GM19351 (cell line): ENCODE results near the gene DAB1.

Source experiments
- ATAC-seq: cut with Tn5 transposase; IDR thresholded peaks from one replicate; pipeline ENCODE4 v1.9.1; 2021; ENCODE audit warnings: mild to moderate bottlenecking, moderate library complexity; ENCODE audit not compliant: unreplicated experiment

Gene DAB1

DNA sequence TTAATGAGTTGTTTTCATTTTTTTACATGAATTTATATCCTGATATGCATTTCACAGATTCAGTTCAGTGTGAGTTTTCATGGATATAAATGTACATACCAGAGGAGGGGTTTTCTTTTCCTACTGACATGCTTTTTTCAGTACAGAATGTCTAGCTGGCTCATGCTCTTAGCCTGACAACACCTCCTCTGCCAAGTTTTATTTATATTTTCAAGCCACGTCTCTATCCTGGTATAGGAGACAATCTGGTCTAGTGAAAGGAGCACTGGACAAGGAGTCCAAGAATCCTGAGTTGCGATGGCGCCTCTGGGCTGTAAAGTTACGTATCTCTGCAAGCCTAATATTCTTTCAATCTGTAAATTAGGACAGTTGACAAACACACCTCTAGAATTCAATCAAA, 4.9 kb downstream of the DAB1 start:
- no peak for ATAC-seq

- ATAC-seq: no peak
Measured at GRCh38 chr1:57411262-57411661, 12.6 kb downstream of the DAB1 start.

- ATAC-seq: no peak
Measured at GRCh38 chr1:57410508-57410907, 13.4 kb downstream of the DAB1 start.

- ATAC-seq: no peak
Measured at GRCh38 chr1:57407928-57408327, 15.9 kb downstream of the DAB1 start.

GRCh38 chr1:57406428-57406970, 17.4 kb downstream of the DAB1 start:
- ATAC-seq: no peak

- ATAC-seq: no peak
Measured at GRCh38 chr1:57404884-57405283, 19.0 kb downstream of the DAB1 start.

DNA sequence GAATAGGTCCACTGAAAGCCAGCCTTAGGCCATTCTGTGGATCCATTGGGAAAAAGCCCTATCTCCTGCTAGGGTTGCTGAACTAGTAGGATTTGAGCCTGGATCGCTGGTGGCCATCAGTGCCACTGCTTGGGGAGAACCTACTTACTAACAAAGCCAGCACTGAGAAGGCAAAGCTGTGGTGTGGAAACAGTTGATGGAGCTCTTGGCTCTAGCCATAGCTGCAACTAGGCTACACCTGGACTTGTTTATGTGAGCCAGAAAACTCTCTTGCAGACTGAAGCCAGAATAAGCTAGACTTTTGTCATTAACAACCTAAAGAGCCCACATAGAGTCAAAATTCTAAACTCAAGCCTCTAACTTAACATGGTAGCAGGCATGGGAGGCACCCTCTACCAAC, 20.7 kb downstream of the DAB1 start:
- no peak for ATAC-seq

GRCh38 chr1:57401671-57402070, 22.2 kb downstream of the DAB1 start:
- no peak for ATAC-seq

- ATAC-seq: no peak
Measured at GRCh38 chr1:57400048-57400447, 23.8 kb downstream of the DAB1 start.

- no peak for ATAC-seq
Measured at GRCh38 chr1:57393058-57393584, 30.7 kb downstream of the DAB1 start.

DNA sequence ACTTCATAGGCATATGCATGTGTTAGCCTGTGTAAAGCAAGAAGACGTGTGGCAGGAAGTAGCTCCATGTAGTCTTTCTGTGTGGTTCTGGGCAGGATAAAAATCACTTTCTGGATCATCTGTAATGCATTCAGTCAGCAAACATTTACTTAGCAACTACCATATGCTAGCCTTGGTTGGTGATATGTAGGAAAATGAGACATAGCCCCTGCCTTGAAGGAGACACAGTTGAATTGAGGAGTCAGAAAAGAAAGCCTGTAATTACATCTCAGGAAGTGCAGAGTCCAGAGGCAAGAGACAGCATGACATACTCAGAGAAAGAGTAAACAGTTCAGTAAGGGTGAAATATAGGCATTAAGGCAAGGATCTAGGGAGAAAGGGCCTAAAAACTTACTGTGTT, 38.5 kb downstream of the DAB1 start:
- ATAC-seq: no peak

DNA sequence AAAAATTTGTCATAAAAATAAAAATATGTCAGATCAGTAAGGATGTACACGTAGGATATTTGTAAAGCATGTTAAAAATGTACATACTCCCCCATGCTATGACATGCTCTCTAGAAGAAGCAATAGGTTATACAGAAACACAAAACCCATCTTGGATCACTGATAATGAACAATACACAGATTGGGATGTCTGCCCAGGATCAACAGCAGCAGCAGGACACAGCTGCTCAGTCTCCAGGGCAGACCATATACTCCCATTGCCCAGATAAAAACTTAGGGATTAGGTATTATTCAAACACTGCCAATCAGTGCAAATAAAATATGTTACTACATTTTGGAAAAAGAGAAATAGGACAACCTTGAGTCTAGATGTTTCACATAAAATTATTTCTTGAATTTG, 39.0 kb downstream of the DAB1 start:
- ATAC-seq: no peak

DNA sequence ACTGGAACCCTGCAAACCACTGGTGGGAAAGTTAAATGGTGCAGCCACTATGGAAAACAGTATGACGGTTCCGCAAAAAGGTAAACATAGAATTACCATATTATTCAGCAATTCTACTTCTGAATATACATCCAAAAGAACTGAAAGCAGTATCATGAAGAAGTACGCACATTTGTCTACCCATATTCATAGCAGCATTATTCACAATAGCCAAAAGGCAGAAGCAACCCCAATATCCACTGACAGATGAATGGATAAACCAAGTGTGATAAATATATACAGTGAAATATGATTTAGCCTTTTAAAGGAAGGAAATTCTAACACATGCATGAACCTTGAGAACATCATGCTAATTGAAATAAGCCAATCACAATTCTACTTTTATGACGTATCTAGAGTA, 39.6 kb downstream of the DAB1 start:
- no peak for ATAC-seq

DNA sequence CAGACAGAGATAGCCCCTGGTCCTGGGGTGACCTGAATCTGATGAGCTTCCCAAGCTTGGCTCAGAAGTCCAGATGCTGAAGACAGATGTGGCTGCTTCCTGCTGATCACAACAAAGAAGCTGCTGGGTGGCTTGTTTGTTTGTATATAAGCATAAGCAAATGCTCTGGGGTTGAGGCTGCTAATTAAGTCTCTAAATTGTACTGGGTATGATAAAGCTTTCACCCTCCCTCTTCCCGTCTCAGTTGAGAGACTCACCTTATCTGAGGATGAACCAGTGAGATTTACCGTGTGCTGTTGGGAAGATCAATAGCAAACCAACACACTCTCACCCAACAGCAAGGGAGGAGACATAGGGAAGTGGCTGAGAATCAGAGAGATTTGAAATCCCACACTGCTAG, 42.0 kb downstream of the DAB1 start:
- ATAC-seq: no peak

- no peak for ATAC-seq
Measured at GRCh38 chr1:57381426-57381825, 42.4 kb downstream of the DAB1 start.

DNA sequence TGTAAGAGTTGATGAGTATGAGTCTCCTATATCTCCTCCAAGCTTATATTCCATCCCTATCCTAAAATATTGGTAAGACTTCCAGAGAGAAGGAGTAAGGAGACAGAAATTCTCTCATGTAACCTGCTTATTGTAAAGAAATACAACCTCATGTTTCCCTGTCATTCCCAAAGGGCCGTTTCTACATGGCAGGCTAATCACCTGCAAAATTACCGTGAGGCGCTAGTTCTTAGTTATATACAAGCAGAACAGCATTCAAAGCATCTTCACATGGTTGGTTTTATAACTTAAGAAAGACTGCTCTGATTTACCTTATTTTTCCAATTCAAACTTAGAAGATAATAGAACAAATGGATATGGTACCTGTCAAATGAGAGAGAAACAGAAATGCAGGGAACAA, 42.9 kb downstream of the DAB1 start:
- no peak for ATAC-seq

DNA sequence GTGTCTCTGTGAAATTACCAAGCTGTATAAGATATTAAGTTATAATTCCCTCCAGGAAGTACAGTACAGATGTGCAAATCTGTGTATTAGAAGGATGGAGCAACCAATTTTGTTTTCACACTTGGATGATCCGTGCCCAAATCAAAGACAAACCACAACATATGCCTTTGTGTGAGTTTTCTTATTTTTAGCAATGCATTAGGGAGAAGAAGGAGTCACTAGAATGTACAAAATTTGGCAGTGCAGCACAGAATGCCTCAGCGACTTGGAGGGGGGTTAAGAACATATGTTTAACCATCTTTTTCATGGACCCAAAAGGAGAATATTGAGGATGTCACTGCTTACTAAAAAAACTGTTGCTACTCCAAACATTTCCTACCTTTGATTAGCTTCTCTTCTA, 45.3 kb downstream of the DAB1 start:
- ATAC-seq: no peak

- no peak for ATAC-seq
Measured at GRCh38 chr1:57377339-57378139, 46.3 kb downstream of the DAB1 start.

GRCh38 chr1:57376041-57376440, 47.8 kb downstream of the DAB1 start:
- ATAC-seq: no peak

- ATAC-seq: no peak
Measured at GRCh38 chr1:57369889-57370288, 54.0 kb downstream of the DAB1 start.

DNA sequence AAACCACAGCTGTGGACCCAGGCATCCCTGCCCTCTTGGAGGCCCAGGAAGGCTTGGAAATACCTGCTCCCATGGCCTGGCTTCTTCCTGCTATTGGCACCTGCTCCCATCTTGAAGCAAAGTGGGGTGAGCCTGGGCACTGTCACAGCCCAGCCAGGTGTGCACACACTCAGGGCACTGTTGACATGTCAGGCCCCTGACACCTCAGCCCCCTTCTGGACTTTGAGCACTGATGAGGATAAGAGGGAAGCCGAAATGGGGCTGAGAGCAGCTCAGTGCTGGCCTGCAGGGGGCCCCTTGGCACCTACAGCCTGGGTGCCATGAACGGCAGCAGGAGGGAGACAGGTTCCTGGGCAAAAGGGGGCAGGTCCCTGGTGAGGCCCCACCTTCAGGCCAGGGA, 55.9 kb downstream of the DAB1 start:
- ATAC-seq: no peak

GRCh38 chr1:57363643-57364042, 60.2 kb downstream of the DAB1 start:
- no peak for ATAC-seq

DNA sequence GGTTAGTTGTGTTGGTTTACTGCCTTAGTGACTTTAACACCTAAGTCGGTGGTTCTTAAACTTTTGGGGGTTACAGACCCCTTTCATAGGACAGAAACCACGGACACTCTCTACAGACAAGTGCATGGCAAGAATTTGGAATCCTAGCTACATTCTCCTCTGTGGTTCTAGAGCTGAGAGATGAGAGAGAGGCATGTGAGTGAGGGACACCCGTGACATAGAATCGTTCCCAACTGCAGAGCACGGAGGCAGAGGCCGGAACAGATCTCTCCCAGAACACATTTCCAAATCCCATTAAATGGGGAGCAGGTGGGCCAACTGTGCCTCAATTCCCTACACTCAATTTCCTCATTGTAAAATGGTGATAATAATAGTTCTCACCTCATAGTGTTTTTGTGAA, 60.7 kb downstream of the DAB1 start:
- ATAC-seq: no peak
